ENCODE data around the gene FREM1. TPM values are rescaled to one million over a fixed set of nuclear protein-coding genes. Genes with fewer than 3 reads are reported as not detected.

Gene FREM1
- total and polyA plus RNA-seq, 10 of the 15 experiments (the other 5 are each of a cell fraction or from before 2014, with no cell fraction given) = 0.01 to 0.16 (median 0.08) TPM; not detected in 7

DNA sequence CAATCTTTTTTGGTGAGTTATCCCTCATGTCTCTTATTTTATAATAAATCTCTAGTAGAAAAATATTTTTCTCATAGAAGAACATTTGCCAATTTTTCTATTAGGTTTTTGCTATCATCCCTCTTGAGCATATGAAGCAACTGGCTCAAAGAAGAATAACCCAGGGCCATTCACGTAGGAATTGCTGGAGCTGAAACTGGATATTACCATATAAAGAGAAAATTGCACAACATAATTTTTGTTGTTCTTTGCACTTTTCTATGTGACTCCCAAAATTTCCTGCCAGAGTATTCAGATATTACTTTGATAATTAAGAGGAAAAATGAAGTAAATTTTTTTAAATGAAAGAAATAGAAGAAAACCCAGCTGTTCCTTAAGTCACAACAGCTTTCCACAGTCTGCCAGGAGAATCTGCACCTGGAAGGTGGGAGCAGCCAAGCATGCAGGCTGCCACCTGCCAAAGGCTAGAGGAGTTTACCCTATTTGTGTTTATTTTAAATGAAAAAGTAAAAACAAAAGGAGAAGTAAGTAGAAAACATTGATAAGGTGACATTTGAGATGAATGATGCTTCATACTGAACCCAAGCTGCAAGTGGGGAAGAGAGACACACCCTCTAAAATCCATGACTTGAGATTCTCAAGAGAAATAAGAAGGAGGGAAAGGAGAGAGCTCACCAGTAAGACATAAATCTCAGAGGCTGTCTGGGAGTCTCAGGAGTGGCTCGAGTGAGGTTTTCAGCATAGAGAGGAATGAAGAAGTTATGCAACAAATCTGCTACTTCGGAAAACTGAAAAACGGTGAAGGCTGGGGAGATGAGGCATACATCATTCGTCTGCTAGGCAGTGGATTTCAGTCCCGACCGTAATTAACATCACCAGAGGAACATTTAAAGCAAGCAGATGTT is 31.5 kb upstream of the FREM1 start (continued):
- TF ChIP-seq, protein P1, sequence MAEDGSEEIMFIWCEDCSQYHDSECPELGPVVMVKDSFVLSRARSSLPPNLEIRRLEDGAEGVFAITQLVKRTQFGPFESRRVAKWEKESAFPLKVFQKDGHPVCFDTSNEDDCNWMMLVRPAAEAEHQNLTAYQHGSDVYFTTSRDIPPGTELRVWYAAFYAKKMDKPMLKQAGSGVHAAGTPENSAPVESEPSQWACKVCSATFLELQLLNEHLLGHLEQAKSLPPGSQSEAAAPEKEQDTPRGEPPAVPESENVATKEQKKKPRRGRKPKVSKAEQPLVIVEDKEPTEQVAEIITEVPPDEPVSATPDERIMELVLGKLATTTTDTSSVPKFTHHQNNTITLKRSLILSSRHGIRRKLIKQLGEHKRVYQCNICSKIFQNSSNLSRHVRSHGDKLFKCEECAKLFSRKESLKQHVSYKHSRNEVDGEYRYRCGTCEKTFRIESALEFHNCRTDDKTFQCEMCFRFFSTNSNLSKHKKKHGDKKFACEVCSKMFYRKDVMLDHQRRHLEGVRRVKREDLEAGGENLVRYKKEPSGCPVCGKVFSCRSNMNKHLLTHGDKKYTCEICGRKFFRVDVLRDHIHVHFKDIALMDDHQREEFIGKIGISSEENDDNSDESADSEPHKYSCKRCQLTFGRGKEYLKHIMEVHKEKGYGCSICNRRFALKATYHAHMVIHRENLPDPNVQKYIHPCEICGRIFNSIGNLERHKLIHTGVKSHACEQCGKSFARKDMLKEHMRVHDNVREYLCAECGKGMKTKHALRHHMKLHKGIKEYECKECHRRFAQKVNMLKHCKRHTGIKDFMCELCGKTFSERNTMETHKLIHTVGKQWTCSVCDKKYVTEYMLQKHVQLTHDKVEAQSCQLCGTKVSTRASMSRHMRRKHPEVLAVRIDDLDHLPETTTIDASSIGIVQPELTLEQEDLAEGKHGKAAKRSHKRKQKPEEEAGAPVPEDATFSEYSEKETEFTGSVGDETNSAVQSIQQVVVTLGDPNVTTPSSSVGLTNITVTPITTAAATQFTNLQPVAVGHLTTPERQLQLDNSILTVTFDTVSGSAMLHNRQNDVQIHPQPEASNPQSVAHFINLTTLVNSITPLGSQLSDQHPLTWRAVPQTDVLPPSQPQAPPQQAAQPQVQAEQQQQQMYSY (CRISPR knock-in tag; IDR thresholded peaks at IDR 0.05) = no peak
- no peak for TF ChIP-seq IRF5 (IDR thresholded peaks at IDR 0.05; ENCODE audit: borderline replicate concordance)
- TF ChIP-seq E4F1 (IDR thresholded peaks at IDR 0.05; ENCODE audit: borderline replicate concordance, partially characterized antibody) = no peak
- TF ChIP-seq PML (IDR thresholded peaks at IDR 0.05; ENCODE audit: low read length) = no peak
- TF ChIP-seq NRF1 (conservative IDR thresholded peaks at IDR 0.05; ENCODE audit: low read depth, low read length) = no peak
- TF ChIP-seq ZNF622 (IDR thresholded peaks at IDR 0.05) = no peak
- TF ChIP-seq YY1 (IDR thresholded peaks at IDR 0.05; ENCODE audit: low read depth, low read length) = no peak
- no peak for TF ChIP-seq LARP7 (IDR thresholded peaks at IDR 0.05)
- no peak for TF ChIP-seq DPF2 (IDR thresholded peaks at IDR 0.05)
- TF ChIP-seq HSF1 (IDR thresholded peaks at IDR 0.05; ENCODE audit: low read depth, low read length) = no peak
- TF ChIP-seq IRF4 (IDR thresholded peaks at IDR 0.05; ENCODE audit: low read depth, low read length) = no peak
- TF ChIP-seq, protein P2, sequence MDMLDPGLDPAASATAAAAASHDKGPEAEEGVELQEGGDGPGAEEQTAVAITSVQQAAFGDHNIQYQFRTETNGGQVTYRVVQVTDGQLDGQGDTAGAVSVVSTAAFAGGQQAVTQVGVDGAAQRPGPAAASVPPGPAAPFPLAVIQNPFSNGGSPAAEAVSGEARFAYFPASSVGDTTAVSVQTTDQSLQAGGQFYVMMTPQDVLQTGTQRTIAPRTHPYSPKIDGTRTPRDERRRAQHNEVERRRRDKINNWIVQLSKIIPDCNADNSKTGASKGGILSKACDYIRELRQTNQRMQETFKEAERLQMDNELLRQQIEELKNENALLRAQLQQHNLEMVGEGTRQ (IDR thresholded peaks at IDR 0.05; ENCODE audit: borderline replicate concordance, low read depth, low read length) = no peak
- TF ChIP-seq, protein P3, sequence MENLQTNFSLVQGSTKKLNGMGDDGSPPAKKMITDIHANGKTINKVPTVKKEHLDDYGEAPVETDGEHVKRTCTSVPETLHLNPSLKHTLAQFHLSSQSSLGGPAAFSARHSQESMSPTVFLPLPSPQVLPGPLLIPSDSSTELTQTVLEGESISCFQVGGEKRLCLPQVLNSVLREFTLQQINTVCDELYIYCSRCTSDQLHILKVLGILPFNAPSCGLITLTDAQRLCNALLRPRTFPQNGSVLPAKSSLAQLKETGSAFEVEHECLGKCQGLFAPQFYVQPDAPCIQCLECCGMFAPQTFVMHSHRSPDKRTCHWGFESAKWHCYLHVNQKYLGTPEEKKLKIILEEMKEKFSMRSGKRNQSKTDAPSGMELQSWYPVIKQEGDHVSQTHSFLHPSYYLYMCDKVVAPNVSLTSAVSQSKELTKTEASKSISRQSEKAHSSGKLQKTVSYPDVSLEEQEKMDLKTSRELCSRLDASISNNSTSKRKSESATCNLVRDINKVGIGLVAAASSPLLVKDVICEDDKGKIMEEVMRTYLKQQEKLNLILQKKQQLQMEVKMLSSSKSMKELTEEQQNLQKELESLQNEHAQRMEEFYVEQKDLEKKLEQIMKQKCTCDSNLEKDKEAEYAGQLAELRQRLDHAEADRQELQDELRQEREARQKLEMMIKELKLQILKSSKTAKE (IDR thresholded peaks at IDR 0.05; ENCODE audit: low read depth, poor library complexity, severe bottlenecking) = no peak
- TF ChIP-seq CHD2 (IDR thresholded peaks at IDR 0.05; ENCODE audit: borderline replicate concordance, low read depth, low read length) = no peak
